Activated T-cell treated with anti-CD3 and anti-CD28 coated beads, Interleukin-2, amount 50 U/mL, for 4 hours (primary cell): ENCODE data around the gene GNAI2. TPM values are rescaled to one million over a fixed set of nuclear protein-coding genes. Genes with fewer than 3 reads are reported as not detected.
"Not testable (repeated sequence)": the region's sequence is repeated elsewhere in the genome, so short reads cannot be mapped to it uniquely, and the experiment has no call there.

Experiments used
- ATAC-seq, 2 donors: fragments of 200-7000 bp; cut with Tn5 transposase; one replicate each; pipeline ENCODE4 v1.10.0; 2021
- DNase-seq: peaks from one replicate; pipeline ENCODE4 v3.0.0-alpha.2; 2020
- H3K27me3 Mint-ChIP-seq: one replicate; pipeline ENCODE4 v1.8.0; 2021; ENCODE audit warnings: low read depth, mixed read lengths
- H3K36me3 Mint-ChIP-seq: one replicate; pipeline ENCODE4 v1.8.0; 2022; ENCODE audit warnings: mixed read lengths; ENCODE audit not compliant: insufficient read depth
- H3K4me1 Mint-ChIP-seq: one replicate; pipeline ENCODE4 v1.8.0; 2021; ENCODE audit warnings: low read depth, mixed read lengths
- H3K4me3 Mint-ChIP-seq: one replicate; pipeline ENCODE4 v1.8.0; 2021; ENCODE audit warnings: mild to moderate bottlenecking, moderate library complexity, mixed read lengths
- H3K9me3 Mint-ChIP-seq: one replicate; pipeline ENCODE4 v1.8.0; 2021; ENCODE audit warnings: mixed read lengths
- total RNA-seq, 3 donors: library from RNA; stranded (reverse); gene quantifications; one replicate each; pipeline ENCODE4 v1.2.1, GENCODE V29; 2021

The GNAI2 gene
- total RNA-seq, 3 donors from 2014 or later, result 160 to 175 (median 172) TPM

DNA sequence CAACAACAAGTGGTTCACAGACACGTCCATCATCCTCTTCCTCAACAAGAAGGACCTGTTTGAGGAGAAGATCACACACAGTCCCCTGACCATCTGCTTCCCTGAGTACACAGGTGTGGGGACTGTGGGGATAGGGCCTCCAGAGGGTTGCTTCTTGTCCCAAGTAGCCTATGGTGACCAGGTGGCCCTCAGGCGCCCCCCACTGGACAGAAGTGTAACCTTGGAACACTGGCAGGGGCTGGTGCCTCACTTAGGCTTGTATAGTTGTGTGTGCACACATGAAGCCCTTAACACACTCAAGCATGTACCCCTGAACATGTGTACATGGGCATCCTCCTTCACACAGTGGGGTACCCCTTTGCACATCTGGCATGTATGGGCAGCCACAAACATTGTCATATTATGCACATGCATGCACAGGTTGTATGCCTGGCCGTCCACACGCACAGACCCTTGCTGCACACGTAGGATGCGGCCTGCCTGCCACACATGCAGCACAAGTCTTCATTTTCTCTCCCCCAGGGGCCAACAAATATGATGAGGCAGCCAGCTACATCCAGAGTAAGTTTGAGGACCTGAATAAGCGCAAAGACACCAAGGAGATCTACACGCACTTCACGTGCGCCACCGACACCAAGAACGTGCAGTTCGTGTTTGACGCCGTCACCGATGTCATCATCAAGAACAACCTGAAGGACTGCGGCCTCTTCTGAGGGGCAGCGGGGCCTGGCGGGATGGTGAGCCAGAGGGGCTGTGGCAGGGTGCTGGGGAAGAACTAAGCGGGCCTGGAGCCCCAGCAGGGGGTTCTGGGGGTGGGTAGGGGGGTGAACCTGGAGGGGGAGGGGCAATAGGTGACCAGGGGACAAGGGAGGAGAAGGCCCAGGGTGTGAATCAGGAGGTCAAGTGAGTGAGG, 21.2 kb downstream of the GNAI2 start:
- peaks cover 5% of the 10 kb centered on the region for H3K4me1 Mint-ChIP-seq
- no peak overlapping the region for H3K4me3 Mint-ChIP-seq
- H3K9me3 Mint-ChIP-seq, result no peaks in the 10 kb centered on the region
- H3K36me3 Mint-ChIP-seq, result peaks cover 8% of the 10 kb centered on the region
- H3K27me3 Mint-ChIP-seq, result no peaks in the 10 kb centered on the region
- no peak for DNase-seq
- ATAC-seq, result no peak

- peaks cover 5% of the 10 kb centered on the region for H3K4me1 Mint-ChIP-seq
- no peak for ATAC-seq
- no peak for DNase-seq
- peaks cover 8% of the 10 kb centered on the region for H3K36me3 Mint-ChIP-seq
- no peaks in the 10 kb centered on the region for H3K27me3 Mint-ChIP-seq
- H3K9me3 Mint-ChIP-seq, result no peaks in the 10 kb centered on the region
- no peak overlapping the region for H3K4me3 Mint-ChIP-seq
Measured at GRCh38 chr3:50258029-50258680, 22.2 kb downstream of the GNAI2 start.

- H3K36me3 Mint-ChIP-seq, result peaks cover 8% of the 10 kb centered on the region
- ATAC-seq (no peak), DNase-seq (no peak)
- no peak overlapping the region for H3K4me3 Mint-ChIP-seq
- no peaks in the 10 kb centered on the region for H3K27me3 Mint-ChIP-seq
- peaks cover 5% of the 10 kb centered on the region for H3K4me1 Mint-ChIP-seq
- no peaks in the 10 kb centered on the region for H3K9me3 Mint-ChIP-seq
Measured at GRCh38 chr3:50258979-50259378, 23.0 kb downstream of the GNAI2 start.

- Mint-ChIP-seq H3K4me3 (peak overlapping the region; percentile 53), H3K27me3 (no peaks in the 10 kb centered on the region), H3K4me1 (peaks cover 5% of the 10 kb centered on the region), H3K36me3 (peaks cover 8% of the 10 kb centered on the region), H3K9me3 (no peaks in the 10 kb centered on the region)
- peak; percentile 10 to 21 for ATAC-seq
- no peak for DNase-seq
Measured at GRCh38 chr3:50259432-50260026, 23.5 kb downstream of the GNAI2 start.

DNA sequence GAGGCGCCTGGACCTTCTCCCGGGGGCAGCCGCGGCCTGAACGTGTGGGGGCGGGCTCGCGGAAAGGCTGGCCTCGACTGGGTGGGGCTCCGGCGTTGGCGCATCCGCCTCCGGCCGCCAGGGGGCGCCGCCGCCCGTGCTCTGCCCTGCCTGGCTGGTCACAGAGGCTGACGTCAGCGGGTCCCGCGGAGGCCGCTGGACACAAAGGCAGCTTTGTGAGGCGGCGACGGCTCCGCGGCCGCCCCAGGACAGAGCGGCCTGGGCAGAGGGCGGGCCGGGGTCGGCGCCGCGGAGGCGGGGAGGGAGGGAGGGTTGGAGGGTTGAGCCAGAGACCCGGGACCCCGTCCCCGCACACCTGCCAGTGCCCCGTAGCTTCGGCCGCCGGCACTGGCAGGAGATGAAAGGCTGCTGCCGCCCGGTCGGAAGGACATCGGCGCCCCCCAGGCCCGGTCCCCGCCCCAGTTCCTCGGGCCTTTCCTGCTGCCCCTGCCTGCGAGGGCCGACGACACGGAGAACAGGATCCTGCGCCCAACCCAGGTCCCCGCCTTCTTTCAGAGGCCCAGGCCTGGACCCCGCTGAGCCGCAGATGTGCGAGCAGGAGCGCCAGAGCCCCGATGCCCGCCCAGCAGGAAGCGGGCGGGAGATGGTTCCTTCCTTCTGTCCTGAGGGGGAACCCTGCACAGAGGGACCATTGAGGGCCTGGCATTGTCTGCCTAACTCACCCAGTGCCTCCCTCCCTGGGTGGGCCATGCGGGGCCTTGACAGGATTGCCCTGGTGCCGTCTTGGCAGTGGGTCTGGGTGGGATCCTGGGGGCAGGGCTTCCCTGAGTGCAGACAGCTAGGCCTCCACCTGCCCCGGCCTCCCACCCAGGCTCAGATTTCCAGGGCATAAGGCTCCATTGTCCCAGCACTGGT, 24.3 kb downstream of the GNAI2 start:
- H3K4me1 Mint-ChIP-seq, result peaks cover 5% of the 10 kb centered on the region
- H3K9me3 Mint-ChIP-seq, result no peaks in the 10 kb centered on the region
- H3K4me3 Mint-ChIP-seq, result peak overlapping the region; percentile 53
- DNase-seq (peak; percentile 77), ATAC-seq (peak; percentile 98)
- no peaks in the 10 kb centered on the region for H3K27me3 Mint-ChIP-seq
- H3K36me3 Mint-ChIP-seq, result peaks cover 8% of the 10 kb centered on the region

DNA sequence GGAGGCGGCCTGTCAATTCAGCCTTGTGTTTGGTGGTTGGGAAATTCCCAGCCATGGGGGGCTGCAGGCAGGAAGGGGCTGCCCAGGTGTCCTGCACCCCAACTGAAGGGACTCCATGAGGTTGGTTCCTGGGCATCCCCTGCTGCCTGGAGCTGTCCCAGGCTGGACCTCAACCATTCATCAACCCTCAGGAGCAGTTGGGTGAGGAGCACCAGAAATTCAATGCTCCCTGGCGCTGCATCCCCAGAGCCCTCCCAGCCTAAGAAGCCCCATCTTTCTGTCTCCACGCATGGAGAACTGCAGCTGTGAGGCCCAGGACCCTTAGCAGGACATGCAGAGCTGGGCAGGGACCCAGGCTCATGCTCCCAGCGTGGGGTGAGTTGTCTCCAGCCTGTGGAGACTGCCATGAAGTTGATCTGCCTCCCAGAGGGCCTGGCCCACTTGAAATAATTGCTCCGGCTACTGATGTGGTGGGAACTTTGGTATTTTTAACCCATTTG, 25.0 kb downstream of the GNAI2 start:
- Mint-ChIP-seq H3K27me3 (no peaks in the 10 kb centered on the region), H3K4me1 (peaks cover 5% of the 10 kb centered on the region), H3K4me3 (no peak overlapping the region), H3K36me3 (peaks cover 8% of the 10 kb centered on the region), H3K9me3 (no peaks in the 10 kb centered on the region)
- DNase-seq (no peak), ATAC-seq (no peak)

GRCh38 chr3:50261505-50261904, 25.5 kb downstream of the GNAI2 start:
- Mint-ChIP-seq H3K4me3 (no peak overlapping the region), H3K4me1 (peaks cover 5% of the 10 kb centered on the region)
- no peak for ATAC-seq

GRCh38 chr3:50262200-50262599, 26.2 kb downstream of the GNAI2 start:
- H3K27me3 Mint-ChIP-seq, H3K4me1 Mint-ChIP-seq, H3K36me3 Mint-ChIP-seq, H3K9me3 Mint-ChIP-seq, H3K4me3 Mint-ChIP-seq, ATAC-seq, DNase-seq: not testable (repeated sequence)

More at GRCh38 chr3:50261505-50261904, 25.5 kb downstream of the GNAI2 start:
- Mint-ChIP-seq H3K9me3 (no peaks in the 10 kb centered on the region), H3K36me3 (peaks cover 7% of the 10 kb centered on the region), H3K27me3 (no peaks in the 10 kb centered on the region)
- no peak for DNase-seq

GRCh38 chr3:50262778-50263177, 26.8 kb downstream of the GNAI2 start:
- ATAC-seq, result no peak
- no peak for DNase-seq
- no peaks in the 10 kb centered on the region for H3K9me3 Mint-ChIP-seq
- no peaks in the 10 kb centered on the region for H3K36me3 Mint-ChIP-seq
- no peaks in the 10 kb centered on the region for H3K27me3 Mint-ChIP-seq
- H3K4me3 Mint-ChIP-seq, result no peak overlapping the region
- peaks cover 5% of the 10 kb centered on the region for H3K4me1 Mint-ChIP-seq

GRCh38 chr3:50263478-50264382, 27.7 kb downstream of the GNAI2 start:
- peaks cover 5% of the 10 kb centered on the region for H3K4me1 Mint-ChIP-seq
- no peak for ATAC-seq
- H3K27me3 Mint-ChIP-seq, result peaks cover 4% of the 10 kb centered on the region
- no peak for DNase-seq
- no peaks in the 10 kb centered on the region for H3K9me3 Mint-ChIP-seq
- H3K4me3 Mint-ChIP-seq, result no peak overlapping the region
- no peaks in the 10 kb centered on the region for H3K36me3 Mint-ChIP-seq

GRCh38 chr3:50264383-50264963, 28.5 kb downstream of the GNAI2 start:
- Mint-ChIP-seq H3K36me3 (no peaks in the 10 kb centered on the region), H3K4me3 (no peak overlapping the region), H3K9me3 (no peaks in the 10 kb centered on the region), H3K27me3 (peaks cover 4% of the 10 kb centered on the region), H3K4me1 (peaks cover 4% of the 10 kb centered on the region)
- no peak for DNase-seq
- ATAC-seq, result no peak

DNA sequence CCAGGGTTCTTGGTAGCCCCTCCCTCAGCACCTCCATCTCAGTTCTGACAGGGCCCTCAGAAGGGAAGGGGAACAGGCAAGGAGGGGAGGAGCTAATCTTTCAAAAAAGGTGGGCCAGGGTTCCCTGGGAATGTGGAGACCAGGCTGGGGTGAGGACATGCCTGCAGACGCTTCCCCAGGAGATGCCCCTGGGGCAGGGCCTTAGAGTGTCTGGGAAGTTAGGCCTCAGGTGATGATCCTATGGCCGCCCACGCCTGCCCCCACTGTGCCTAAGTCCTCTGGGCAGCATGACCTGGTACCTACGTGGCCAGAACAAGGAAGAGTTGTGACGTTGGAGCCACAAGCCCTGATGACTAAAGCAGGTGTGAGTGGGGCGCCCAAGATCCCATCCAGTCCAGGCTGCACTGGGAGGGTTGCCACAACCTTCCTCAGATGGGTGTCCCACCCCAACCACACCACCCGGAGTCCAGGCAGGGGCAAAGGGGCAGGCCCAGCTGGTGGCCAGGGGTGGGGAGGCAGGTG, 29.0 kb downstream of the GNAI2 start:
- ATAC-seq (no peak), DNase-seq (no peak)
- no peak overlapping the region for H3K4me3 Mint-ChIP-seq
- H3K9me3 Mint-ChIP-seq, result no peaks in the 10 kb centered on the region
- no peaks in the 10 kb centered on the region for H3K36me3 Mint-ChIP-seq
- peaks cover 4% of the 10 kb centered on the region for H3K27me3 Mint-ChIP-seq
- no peaks in the 10 kb centered on the region for H3K4me1 Mint-ChIP-seq
